Upper lobe of right lung (tissue), 1 donor: ENCODE results near the gene FEN1. TPM values are rescaled to one million over a fixed set of nuclear protein-coding genes. Genes with fewer than 3 reads are reported as not detected.
A peak's percentile ranks its signal among the peaks of the same experiment; 100 is the strongest.

Experiments used
- ATAC-seq: fragments of 200-7000 bp; cut with Tn5 transposase; one replicate; pipeline ENCODE4 v1.9.1; 2020; ENCODE audit warnings: mild to moderate bottlenecking, moderate library complexity
- DNase-seq: peaks from one replicate; pipeline ENCODE4 v3.0.0-alpha.2; 2020
- H3K27ac ChIP-seq: fragments of 200-600 bp; one replicate; pipeline ENCODE4 v1.8.0; 2022
- H3K27me3 ChIP-seq: fragments of 200-600 bp; one replicate; pipeline ENCODE4 v1.8.0; 2022; ENCODE audit warnings: mild to moderate bottlenecking
- H3K36me3 ChIP-seq: fragments of 200-600 bp; one replicate; pipeline ENCODE4 v1.8.0; 2022
- H3K4me1 ChIP-seq: fragments of 200-600 bp; one replicate; pipeline ENCODE4 v1.8.0; 2022
- H3K4me3 ChIP-seq: fragments of 200-600 bp; one replicate; pipeline ENCODE4 v1.8.0; 2022; ENCODE audit warnings: mild to moderate bottlenecking
- H3K9me3 ChIP-seq: fragments of 200-600 bp; one replicate; pipeline ENCODE4 v1.8.0; 2022
- intact Hi-C: fragments of 100-400 bp; cut with DNase I; formaldehyde crosslinking; loops from one replicate; pipeline ENCODE4 v1.11.0; 2022
- total RNA-seq: library from RNA; stranded (reverse); fragmentation: NEBNext Ultra II Directional; extraction: Animal tissue kit (Norgen Biotek cat#: 25700); gene quantifications from one replicate; pipeline ENCODE4 v1.2.1, GENCODE V29; 2021
- TF ChIP-seq, protein P1 (sequence below): fragments of 200-600 bp; IDR thresholded peaks from one replicate; pipeline ENCODE4 v1.8.0; 2022; ENCODE audit warnings: antibody characterized with exemption
- donor health status: DM: no; HTN: yes; CAD: no; lungs with severe emphysema.

FEN1 gene
- total RNA-seq, 1 donor from 2014 or later = 4.9 TPM

DNA sequence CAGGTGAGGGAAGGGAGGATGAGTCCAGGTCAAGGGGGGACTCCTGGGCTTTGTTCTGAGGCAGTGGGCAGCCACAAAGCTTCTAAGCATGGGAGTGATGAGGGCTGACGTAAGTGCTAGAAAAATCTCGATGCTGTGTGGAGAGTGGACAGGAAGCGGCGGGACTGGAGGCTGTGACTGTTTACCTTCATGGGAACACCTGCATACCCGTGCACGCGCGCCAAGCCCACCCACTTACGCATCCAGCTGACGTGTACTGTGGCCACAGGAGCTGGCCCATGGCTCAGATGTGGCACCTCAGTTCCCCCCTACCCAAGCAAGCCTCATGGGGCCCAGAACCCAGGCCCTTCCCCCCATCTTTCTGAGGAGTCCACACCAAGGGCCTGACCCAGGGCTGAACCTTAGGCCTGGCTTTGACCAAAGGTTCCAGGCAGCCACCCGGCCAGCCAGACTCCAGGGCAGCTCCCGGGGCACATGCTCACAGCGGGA is 26.3 kb upstream of the FEN1 start:
- Histone ChIP-seq H3K27ac (no peak overlapping the region), H3K4me3 (no peak overlapping the region), H3K9me3 (no peaks in the 10 kb centered on the region), H3K36me3 (no peaks in the 10 kb centered on the region), H3K27me3 (peaks cover 5% of the 10 kb centered on the region), H3K4me1 (no peaks in the 10 kb centered on the region)
- DNase-seq (no peak), ATAC-seq (peak; percentile 38)
- intact Hi-C loops = no loop called here
- TF ChIP-seq, protein P1, sequence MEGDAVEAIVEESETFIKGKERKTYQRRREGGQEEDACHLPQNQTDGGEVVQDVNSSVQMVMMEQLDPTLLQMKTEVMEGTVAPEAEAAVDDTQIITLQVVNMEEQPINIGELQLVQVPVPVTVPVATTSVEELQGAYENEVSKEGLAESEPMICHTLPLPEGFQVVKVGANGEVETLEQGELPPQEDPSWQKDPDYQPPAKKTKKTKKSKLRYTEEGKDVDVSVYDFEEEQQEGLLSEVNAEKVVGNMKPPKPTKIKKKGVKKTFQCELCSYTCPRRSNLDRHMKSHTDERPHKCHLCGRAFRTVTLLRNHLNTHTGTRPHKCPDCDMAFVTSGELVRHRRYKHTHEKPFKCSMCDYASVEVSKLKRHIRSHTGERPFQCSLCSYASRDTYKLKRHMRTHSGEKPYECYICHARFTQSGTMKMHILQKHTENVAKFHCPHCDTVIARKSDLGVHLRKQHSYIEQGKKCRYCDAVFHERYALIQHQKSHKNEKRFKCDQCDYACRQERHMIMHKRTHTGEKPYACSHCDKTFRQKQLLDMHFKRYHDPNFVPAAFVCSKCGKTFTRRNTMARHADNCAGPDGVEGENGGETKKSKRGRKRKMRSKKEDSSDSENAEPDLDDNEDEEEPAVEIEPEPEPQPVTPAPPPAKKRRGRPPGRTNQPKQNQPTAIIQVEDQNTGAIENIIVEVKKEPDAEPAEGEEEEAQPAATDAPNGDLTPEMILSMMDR = no peak

DNA sequence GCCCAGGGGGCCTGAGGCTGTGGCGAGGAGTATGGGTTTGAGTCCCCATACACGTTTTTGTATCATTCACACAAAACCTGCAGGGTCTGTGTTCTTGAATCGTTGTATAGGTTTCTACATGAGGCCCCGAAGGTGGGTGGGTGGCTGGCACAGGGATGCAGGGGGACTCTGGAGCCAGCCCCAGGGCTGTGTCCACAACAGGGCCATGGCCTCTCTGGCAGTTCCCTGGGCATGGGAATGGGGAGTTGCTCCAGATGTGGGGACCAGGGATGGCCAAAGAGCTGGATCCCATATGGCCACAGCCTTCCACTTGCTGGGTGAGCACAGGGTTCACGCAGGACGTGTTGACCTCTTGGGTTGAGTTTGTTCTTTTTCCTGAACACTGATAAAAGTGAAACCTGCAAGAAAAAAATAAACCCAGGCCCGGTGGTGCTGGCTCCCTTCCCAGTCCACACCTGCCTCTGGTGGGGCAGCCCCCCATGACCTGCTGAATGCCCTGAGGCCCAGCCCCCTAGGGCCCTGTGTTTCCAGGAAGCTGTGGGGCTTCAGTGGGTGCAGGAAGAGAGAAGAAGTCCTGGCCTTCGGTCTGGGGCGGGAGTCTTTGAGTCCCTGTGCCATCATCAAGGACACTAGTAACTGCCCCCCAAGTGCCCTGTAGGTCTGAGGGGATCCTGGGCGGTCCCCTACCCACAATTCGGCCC is 24.2 kb upstream of the FEN1 start:
- intact Hi-C loops = no loop called here
- Histone ChIP-seq H3K4me1 (peaks cover 2% of the 10 kb centered on the region), H3K27ac (peak overlapping the region; percentile 63), H3K27me3 (no peaks in the 10 kb centered on the region), H3K36me3 (no peaks in the 10 kb centered on the region), H3K4me3 (no peak overlapping the region), H3K9me3 (no peaks in the 10 kb centered on the region)
- TF ChIP-seq, protein P1 = no peak
- ATAC-seq = no peak
- DNase-seq = no peak

DNA sequence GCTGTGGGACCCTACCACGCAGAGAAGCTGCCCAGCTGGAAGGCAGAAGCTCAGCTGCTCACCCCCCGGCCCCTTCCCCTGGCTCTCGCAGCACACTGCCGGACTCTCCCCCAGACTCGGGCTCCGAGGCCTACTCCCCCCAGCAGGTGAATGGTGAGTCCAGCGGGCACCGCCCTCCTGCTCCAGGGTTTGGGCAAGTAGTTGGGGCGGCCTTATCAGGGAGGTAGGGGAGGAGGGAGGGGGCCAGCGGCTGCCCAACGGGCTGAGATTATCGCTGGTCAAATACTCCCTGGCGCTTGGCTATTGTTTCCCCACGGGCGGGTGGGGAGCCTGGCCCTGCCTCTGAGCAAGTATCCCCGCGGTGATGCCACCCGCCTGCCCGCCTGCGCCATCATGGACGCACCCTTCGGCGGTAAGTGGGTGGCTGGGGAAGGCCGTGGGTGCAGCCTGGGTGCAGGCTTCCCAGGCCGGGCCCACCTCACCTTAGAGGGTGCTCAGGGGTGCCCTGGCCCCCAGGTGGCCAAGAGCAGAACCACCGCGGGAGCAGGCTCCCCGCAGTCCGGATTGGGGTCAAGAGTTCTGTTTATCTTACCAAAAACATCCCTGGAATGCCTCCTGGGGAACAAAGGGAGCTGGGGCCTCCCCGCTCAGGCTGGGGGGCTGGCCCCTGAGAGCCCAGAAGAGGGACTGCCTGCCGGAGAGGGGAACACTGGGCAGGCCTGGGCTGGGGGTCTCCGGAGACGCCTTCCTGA is 23.4 kb upstream of the FEN1 start:
- H3K36me3 ChIP-seq = no peaks in the 10 kb centered on the region
- no peaks in the 10 kb centered on the region for H3K9me3 ChIP-seq
- peak; percentile 71 for ATAC-seq
- intact Hi-C loops = no loop called here
- no peaks in the 10 kb centered on the region for H3K27me3 ChIP-seq
- TF ChIP-seq, protein P1 = peak; percentile 22
- H3K27ac ChIP-seq = peak overlapping the region; percentile 63
- peaks cover 2% of the 10 kb centered on the region for H3K4me1 ChIP-seq
- DNase-seq = peak; percentile 74
- no peak overlapping the region for H3K4me3 ChIP-seq

DNA sequence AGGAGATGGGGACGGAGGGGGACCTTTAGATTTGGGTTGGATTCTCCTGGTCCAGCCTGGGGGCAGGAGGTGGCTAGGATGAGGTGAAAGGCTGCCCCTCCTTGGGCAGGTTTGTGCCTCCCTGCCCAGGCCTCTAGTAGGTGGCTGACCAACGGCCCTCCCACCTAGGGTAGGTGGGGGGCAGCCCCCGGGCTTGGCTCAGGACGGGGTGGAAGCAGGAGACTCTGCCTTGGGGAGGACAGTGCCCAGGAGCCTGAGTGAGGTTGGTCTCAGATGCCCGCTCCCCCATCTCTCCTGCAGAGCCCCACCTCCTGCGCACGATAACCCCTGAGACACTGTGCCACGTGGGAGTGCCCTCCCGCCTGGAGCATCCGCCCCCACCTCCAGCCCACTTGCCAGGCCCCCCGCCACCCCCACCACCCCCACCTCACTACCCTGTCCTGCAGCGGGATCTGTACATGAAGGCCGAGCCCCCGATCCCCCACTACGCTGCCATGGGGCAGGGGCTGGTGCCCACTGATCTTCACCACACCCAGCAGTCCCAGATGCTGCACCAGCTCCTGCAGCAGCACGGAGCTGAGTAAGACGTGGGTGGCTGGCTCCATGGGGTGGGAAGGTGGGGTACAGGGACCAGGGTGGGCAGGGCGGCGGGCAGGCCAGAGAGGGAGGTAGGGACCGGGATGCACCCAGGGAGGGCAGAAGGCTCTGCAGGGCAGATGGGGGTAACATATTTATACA is 22.6 kb upstream of the FEN1 start:
- DNase-seq (no peak), ATAC-seq (no peak)
- no peaks in the 10 kb centered on the region for H3K36me3 ChIP-seq
- no peaks in the 10 kb centered on the region for H3K27me3 ChIP-seq
- H3K4me1 ChIP-seq = peaks cover 2% of the 10 kb centered on the region
- no peaks in the 10 kb centered on the region for H3K9me3 ChIP-seq
- no peak overlapping the region for H3K4me3 ChIP-seq
- intact Hi-C loops = no loop called here
- TF ChIP-seq, protein P1 = no peak
- peak overlapping the region; percentile 63 for H3K27ac ChIP-seq

DNA sequence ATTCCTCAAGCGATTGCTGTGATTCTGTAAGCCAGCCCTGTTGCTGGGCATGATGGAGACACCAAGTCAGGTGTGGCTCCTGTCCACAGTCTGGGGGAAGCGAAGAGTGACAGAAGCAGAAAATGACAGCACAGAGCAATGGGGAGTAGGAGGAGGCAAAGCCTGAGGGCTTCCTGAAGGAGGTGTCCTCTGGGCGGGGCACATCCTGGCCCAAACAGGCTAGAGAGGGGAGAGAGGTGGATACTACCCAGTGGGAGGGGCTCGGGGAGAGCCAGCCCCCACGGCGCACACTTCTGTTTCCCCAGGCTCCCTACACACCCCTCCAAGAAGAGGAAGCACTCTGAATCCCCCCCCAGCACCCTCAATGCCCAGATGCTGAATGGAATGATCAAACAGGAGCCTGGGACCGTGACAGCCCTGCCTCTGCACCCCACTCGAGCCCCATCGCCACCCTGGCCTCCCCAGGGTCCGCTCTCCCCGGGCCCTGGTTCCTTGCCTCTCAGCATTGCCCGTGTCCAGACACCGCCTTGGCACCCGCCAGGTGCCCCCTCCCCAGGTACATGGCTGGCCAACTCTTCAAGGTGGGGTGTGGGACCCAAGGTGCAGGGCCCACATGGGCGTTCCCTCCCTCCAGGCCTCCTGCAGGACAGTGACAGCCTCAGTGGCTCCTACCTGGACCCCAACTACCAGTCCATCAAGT is 21.4 kb upstream of the FEN1 start:
- DNase-seq (no peak), ATAC-seq (no peak)
- Histone ChIP-seq H3K27me3 (no peaks in the 10 kb centered on the region), H3K4me1 (peaks cover 2% of the 10 kb centered on the region), H3K4me3 (no peak overlapping the region), H3K27ac (no peak overlapping the region), H3K36me3 (no peaks in the 10 kb centered on the region), H3K9me3 (no peaks in the 10 kb centered on the region)
- TF ChIP-seq, protein P1 = no peak
- intact Hi-C loops = no loop called here
